Activated CD8-positive, alpha-beta memory T cell treated with anti-CD3 and anti-CD28 coated beads for 4 hours (primary cell): ENCODE measurements around the gene MKS1.

Experiments used
- DNase-seq, 2 donors: peaks; one replicate each; pipeline ENCODE4 v3.0.0-alpha.2; 2020; ENCODE audit warnings: low read depth in 2 of 2

The MKS1 gene

GRCh38 chr17:58200024-58200633 lies 18.9 kb downstream of the MKS1 start:
- peak in 1 of 2 donors; percentile 29 for DNase-seq

DNA sequence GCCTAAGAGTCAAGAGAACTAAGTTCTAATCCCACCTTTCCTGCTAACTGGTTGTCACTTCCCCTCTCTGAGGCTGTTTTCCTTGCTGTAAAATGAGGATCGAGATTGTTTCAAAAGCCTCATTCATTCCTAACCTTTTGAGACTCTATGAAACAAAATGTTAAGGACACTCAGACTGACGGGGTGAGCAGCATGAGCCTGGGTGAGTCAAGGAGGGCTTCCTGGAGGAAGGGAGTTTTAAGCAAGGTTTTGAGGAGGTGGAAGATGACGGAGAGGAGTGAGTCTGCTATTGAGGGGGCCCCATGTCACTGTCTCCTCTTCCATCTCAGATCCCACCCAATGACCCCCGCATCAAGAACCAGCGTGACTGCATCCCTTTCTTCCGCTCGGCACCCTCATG lies 22.4 kb downstream of the MKS1 start:
- no peak for DNase-seq

GRCh38 chr17:58195518-58196123 lies 23.4 kb downstream of the MKS1 start:
- DNase-seq, result no peak

GRCh38 chr17:58193641-58194255 lies 25.3 kb downstream of the MKS1 start:
- no peak for DNase-seq

- DNase-seq, result no peak
Observed at GRCh38 chr17:58192612-58193011, 26.4 kb downstream of the MKS1 start, which contains the start of gene EPX. EPX (plus strand) TSS chr17:58192726; CDS start chr17:58192847, 121 bp downstream.

- no peak for DNase-seq
Observed at GRCh38 chr17:58191241-58191896, 27.7 kb downstream of the MKS1 start.

- DNase-seq, result no peak
Observed at GRCh38 chr17:58189436-58190146, 29.5 kb downstream of the MKS1 start.

DNA sequence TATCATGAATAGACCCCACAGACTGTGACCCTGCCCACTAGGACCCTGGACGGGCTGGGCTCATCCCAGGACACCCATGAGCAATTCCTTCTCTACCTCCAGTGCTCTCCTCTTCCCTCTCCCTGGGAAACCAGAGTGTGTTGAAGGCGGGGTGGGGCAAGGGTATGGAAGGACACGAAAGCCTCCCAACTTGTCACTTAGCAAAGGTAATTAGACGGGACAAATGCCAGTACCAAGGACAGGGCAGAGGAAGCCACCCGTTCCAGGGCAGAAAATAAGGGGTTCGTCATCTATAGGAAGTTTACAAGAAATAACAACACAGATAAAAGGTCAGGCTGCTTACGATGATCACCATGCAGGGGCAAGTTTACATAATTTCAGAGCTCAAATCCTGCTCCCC lies 31.4 kb downstream of the MKS1 start:
- no peak for DNase-seq

- DNase-seq, result no peak
Observed at GRCh38 chr17:58187063-58187462, 32.0 kb downstream of the MKS1 start.

DNA sequence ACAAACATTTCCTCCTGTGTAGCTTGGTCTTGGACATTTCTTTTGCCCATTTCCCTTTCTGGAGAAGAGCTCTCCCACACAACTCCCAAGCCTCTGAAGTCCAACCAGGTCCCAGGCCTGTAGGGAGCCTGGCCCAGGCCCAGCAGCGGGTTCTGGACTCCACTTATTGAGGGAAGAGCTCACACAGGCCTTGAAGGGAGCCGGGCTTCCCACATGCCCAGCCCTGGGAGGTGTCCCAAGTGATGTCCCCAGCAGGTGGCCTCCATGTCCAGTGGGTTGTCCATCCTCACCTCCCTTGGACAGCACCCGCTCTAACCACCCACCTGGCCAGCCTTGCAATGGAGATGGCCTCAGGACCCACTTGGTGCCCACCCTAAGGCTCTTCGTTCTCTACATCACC lies 32.5 kb downstream of the MKS1 start:
- DNase-seq, result no peak

DNA sequence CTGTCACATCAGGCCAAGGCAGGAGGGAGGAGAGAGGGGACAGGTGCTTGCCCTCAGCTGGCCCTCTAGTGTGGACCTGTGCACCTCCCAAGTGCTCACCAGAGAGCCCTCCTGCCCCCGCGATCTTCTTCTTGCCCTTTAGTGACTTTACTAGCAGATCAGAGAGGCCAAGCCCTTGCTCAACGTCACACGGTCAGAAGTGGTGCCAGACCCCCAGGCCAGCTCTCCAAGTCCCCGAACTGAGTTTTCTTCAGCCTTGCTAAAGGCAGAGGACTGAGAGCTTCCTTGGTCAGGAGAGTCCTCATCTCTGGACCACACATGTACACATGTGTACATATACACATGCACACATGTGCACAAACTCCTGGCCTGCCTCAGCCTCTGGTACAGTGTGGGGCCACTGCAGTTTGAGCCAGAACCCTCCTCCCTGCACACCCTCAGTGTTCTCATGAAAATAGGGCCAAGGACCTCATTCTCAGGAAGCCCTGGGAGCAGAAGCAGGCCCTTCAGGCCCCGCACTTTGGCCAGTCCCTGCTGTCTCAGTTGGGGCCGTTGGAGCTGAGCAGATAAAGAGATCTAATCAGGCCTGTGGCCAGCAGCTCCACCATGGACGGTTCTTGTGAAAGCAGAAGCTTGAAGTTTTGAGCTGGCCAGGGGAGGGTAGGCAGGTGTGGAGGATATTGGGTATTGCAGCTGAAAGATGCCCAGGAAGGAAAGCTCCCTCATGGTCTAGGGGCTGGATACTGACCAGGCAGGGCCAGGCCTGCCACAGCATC lies 33.9 kb downstream of the MKS1 start:
- no peak for DNase-seq

GRCh38 chr17:58184308-58184985 lies 34.6 kb downstream of the MKS1 start:
- no peak for DNase-seq

GRCh38 chr17:58183514-58183913 lies 35.5 kb downstream of the MKS1 start:
- no peak for DNase-seq

GRCh38 chr17:58181796-58182195 lies 37.3 kb downstream of the MKS1 start:
- no peak for DNase-seq

DNA sequence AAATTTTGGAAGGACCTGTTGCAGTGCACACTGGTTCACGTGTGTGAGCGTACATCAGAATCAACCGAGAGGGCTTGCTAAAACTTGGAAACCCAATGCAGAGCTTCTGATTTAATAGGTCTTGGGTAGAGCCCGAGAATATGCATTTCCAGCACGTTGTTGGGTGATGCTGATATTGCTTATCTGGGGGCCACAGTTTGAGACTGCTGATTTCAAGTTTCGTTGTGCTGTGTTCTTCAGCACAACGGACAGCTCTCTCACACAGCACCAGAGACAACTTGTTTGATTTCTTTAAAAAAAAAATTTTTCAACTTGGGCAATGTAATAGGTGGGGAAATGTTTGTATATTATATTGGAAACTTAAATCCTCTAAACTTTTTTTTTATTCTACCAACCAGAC lies 42.9 kb downstream of the MKS1 start:
- DNase-seq, result no peak

GRCh38 chr17:58174871-58175270 lies 44.2 kb downstream of the MKS1 start:
- no peak for DNase-seq

DNA sequence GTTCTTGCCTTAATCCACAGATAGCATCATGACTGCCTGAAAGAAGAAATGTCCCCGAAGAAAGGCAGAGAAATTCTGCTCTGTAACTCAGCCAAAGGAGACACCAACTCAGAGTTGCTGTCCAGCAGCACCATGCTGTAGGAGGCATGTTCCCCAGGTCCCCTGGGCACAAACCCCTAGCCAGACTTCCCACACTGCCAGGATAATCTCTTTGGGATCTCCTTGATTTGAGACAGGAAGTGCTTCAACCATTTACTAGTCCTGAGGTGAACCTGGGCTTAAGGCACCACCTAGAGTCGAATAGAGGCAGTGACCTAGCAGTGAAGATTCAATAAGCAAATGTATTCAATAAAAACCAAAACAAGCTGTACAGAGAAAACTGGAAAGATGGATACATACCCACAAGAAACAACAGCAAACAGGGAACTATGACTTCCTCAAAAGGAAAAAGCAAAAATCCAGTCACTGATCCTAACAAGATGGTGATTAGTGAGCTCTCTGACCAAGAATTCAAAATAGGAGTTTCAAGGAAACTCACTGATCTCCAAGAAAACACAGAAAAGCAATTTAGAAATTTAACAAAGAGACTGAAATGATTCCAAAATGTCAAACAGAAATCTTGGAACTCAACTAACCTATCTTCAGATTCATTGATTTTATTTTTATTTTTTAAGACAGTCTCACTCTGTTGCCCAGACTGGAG lies 46.5 kb downstream of the MKS1 start:
- DNase-seq, result no peak

- DNase-seq, result no peak
Observed at GRCh38 chr17:58170622-58171021, 48.4 kb downstream of the MKS1 start.

GRCh38 chr17:58166682-58167081 lies 52.4 kb downstream of the MKS1 start, which contains the start of gene OR4D2:
OR4D2 (plus strand) TSS chr17:58166982; CDS start chr17:58169656, 2,674 bp downstream.
- no peak for DNase-seq

DNA sequence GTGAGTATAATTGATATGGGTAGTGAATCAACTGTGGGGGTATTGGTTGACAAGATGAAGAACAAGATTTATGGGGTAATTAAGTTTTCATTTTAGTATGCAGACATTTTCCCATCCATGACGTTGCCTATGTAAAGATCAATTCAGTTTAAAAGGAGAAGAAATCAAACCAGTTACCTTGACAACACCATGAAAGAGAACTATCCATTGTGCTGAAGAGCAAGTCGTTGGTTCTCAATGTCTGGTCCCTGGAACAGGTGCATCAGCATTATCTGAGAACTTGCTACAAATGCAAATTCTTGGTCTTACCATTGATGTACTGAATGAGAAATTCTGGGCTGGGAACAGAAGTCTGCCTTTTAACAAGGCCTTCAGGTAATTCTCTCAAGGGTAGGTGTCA lies 53.1 kb downstream of the MKS1 start:
- no peak for DNase-seq
